DMS53 treated with DMSO at 0.1 percent for 48 hours (cell line): ENCODE measurements around the gene PNPLA2.
A peak's percentile ranks its signal among the peaks of the same experiment; 100 is the strongest.

Experiments
- DNase-seq: peaks from one replicate; lab custom pipeline; 2025; ENCODE audit not compliant: unreplicated experiment; lab: John Stamatoyannopoulos, UW

The PNPLA2 gene

GRCh38 chr11:829176-829846 lies 10.6 kb downstream of the PNPLA2 start:
- peak; percentile 39 for DNase-seq

GRCh38 chr11:829847-830294 lies 11.2 kb downstream of the PNPLA2 start:
- DNase-seq = no peak

GRCh38 chr11:830295-831117 lies 11.8 kb downstream of the PNPLA2 start:
- DNase-seq = peak; percentile 83

GRCh38 chr11:831118-831864 lies 12.6 kb downstream of the PNPLA2 start:
- peak; percentile 33 for DNase-seq

GRCh38 chr11:831961-832528 lies 13.3 kb downstream of the PNPLA2 start:
- no peak for DNase-seq

GRCh38 chr11:832529-833113 lies 13.9 kb downstream of the PNPLA2 start, which contains the start of gene CD151:
Gene CD151, plus strand, starts transcription at chr11:832952. Its CDS starts 3,118 bp downstream, at chr11:836070.
- peak; percentile 56 for DNase-seq

GRCh38 chr11:833114-833791 lies 14.5 kb downstream of the PNPLA2 start:
- DNase-seq = no peak

- no peak for DNase-seq
Observed at GRCh38 chr11:833849-834311, 15.2 kb downstream of the PNPLA2 start.

- DNase-seq = no peak
Observed at GRCh38 chr11:834371-835316, 15.9 kb downstream of the PNPLA2 start.

- DNase-seq = no peak
Observed at GRCh38 chr11:836274-836673, 17.6 kb downstream of the PNPLA2 start.

GRCh38 chr11:836700-837099 lies 18.0 kb downstream of the PNPLA2 start:
- DNase-seq = no peak

- no peak for DNase-seq
Observed at GRCh38 chr11:837189-837989, 18.7 kb downstream of the PNPLA2 start.

- no peak for DNase-seq
Observed at GRCh38 chr11:837990-838307, 19.2 kb downstream of the PNPLA2 start.

GRCh38 chr11:838441-839279 lies 19.9 kb downstream of the PNPLA2 start:
- no peak for DNase-seq

GRCh38 chr11:839280-839623 lies 20.5 kb downstream of the PNPLA2 start:
- no peak for DNase-seq

- no peak for DNase-seq
Observed at GRCh38 chr11:839875-840617, 21.3 kb downstream of the PNPLA2 start.

GRCh38 chr11:841981-842369 lies 23.3 kb downstream of the PNPLA2 start:
- peak; percentile 54 for DNase-seq
